ENCODE data around the gene PDHX. TPM values are rescaled to one million over a fixed set of nuclear protein-coding genes. Genes with fewer than 3 reads are reported as not detected.

Gene PDHX
- total RNA-seq, 1 donor from 2014 or later: 57.9 TPM

- no peak for DNase-seq (ENCODE audit: low spot score)
Measured at GRCh38 chr11:34953955-34954354, 37.5 kb downstream of the PDHX start.

DNA sequence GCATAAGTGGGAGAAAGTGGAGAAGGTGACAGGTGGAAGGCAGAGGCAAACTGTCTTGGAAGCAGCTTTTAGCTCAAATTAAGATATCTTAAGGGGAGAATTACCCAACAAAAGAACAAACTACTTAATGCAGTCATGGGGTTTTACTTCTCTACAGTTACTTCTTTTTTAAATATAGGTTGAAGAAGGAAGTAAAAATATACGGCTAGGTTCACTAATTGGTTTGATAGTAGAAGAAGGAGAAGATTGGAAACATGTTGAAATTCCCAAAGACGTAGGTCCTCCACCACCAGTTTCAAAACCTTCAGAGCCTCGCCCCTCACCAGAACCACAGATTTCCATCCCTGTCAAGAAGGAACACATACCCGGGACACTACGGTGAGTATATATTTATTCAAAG, 40.8 kb downstream of the PDHX start:
- no peak for DNase-seq (ENCODE audit: low spot score)

GRCh38 chr11:34957606-34958005, 41.2 kb downstream of the PDHX start:
- no peak for DNase-seq (ENCODE audit: low spot score)

- DNase-seq (ENCODE audit: low spot score): no peak
Measured at GRCh38 chr11:34959770-34960169, 43.4 kb downstream of the PDHX start.

DNA sequence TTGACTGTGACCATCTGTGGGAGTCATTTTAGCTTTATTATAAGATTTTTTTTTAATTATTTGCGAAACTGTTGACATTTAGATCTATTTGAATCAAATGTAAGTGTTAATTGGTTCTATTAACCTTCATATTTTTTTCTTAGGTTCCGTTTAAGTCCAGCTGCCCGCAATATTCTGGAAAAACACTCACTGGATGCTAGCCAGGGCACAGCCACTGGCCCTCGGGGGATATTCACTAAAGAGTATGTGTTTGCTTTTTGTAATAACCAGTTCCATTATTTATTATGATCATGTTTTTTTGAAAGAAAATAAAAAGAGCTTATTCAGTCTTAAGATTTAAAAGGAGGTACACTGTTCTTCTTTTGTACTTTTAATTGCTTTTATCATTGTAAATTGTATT, 43.9 kb downstream of the PDHX start:
- no peak for DNase-seq (ENCODE audit: low spot score)

- no peak for DNase-seq (ENCODE audit: low spot score)
Measured at GRCh38 chr11:34962034-34962433, 45.6 kb downstream of the PDHX start.

DNA sequence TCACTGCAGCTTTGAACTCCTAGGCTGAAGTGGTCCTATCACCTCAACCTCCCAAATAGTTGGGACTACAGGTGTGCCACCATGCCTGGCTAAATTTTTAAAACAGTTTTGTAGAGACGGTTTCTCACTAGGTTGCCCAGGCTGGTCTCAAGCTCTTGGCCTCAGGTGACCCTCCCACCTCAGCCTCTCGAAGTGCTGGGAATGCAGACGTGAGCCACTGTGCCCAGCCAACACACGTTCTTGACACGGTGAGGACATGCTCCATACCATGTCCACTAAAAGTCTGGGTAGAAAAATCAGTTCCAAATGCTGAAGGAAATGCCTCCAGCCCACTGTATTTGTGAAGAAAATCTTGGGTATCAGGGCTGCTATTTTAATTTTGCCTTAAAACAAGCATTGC, 46.9 kb downstream of the PDHX start:
- DNase-seq (ENCODE audit: low spot score): no peak

DNA sequence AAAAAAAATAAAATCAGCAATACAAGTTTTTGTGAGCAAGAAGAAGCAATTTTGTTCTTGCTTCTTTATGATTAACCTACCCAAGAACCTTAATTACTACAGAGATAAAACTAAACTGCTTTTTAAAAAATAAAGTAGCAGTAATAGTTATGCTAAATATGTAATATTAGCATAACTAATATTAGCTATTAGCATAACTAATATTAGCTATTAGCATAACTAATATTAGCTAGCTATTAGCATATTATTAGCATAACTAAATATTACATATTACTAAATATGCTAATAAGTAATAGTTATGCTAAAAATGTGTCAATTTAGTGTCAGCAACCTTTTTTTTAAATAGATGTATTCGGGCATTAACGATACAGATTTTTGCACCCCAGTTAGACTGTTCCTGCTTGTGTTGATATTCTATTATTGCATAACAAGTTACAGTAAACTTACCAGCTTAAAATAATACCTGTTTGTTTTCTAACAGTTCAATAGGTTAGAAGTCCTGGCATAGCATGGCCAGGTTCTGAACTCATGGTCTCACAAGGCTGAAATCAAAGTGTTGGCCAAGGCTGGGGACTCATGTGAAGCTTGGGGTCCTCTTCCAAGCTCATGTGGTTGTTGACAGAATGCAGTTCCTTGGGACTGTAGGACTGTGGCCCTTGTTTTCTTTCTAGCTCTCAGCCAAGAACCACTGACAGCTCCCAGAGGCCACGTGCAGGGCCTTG, 48.4 kb downstream of the PDHX start:
- DNase-seq (ENCODE audit: low spot score): no peak

- DNase-seq (ENCODE audit: low spot score): no peak
Measured at GRCh38 chr11:34968862-34969261, 52.4 kb downstream of the PDHX start.

- no peak for DNase-seq (ENCODE audit: low spot score)
Measured at GRCh38 chr11:34970033-34970432, 53.6 kb downstream of the PDHX start.

DNA sequence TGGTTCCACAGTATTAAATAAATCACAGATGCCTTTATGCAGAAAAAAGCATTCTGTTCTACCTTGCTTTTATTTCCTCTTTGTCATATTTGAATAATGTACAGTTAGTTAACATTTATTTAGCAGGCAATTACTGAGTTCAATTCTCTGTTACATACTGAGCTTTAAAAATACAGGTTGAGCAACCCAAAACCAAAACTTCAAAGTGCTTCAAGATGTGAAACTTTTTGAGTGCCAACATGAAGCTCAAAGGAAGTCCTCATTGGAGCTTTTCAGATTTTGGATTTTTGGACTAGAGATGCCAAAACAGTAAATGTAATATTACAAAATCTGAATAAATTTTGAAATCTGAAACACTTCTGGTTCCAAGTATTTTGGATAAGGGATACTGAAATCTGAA, 54.1 kb downstream of the PDHX start:
- no peak for DNase-seq (ENCODE audit: low spot score)

DNA sequence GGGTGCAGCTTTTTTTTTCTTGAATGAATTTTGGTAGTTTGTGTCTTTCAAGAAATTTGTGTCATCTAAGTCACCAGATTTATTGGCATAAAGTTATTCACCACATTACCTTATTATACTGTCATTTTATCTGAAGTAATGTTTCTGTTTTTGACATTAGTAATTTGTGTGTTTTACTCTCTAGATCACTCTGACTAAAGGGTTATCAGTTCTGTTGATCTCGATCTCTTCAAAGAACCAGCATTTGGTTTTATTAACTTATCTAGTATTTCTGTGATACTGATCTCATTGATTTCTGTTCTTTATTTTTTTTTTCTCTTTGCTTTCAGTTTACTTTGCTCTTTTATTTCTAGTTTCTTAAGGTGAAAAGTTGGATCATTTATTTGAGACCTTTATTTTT, 55.5 kb downstream of the PDHX start:
- no peak for DNase-seq (ENCODE audit: low spot score)

DNA sequence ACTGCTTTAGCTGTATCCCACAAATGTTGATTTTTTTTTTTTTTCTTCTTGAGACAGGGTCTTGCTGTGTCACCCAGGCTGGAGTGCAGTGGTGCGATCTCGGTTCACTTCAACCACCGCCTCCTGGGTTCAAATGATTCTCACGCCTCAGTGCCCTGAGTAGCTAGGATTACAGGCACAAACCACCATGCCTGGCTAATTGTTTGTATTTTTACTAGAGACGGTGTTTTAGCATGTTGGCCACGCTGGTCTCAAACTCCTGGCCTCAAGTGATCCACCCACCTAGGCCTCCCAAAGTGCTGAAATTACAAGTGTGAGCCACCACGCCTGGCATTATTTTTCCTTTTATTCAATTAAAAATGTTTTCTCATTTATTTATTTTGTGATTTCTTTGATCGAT, 55.9 kb downstream of the PDHX start:
- DNase-seq (ENCODE audit: low spot score): no peak

- DNase-seq (ENCODE audit: low spot score): no peak
Measured at GRCh38 chr11:34972892-34973291, 56.5 kb downstream of the PDHX start.

DNA sequence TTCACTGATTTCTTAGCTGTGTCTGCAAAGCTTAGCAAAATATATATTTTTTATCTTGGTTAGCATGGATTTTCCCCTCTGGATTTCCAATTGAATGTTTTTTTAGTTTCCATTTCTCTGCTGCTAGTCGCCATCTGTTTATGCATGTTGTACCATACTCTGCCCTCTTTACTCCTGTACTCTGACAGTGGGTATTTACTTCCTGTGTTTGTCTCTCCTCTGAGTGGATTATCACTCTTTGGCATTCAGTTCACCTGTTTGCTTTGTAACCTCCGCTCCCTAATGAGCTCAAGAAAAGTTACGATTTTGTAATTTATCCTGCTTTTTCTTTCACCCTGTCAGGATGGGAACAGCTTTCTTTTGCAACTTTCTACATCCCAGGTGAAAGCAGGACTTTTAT, 59.1 kb downstream of the PDHX start:
- no peak for DNase-seq (ENCODE audit: low spot score)

GRCh38 chr11:34976496-34977088, 60.2 kb downstream of the PDHX start:
- DNase-seq (ENCODE audit: low spot score): no peak

DNA sequence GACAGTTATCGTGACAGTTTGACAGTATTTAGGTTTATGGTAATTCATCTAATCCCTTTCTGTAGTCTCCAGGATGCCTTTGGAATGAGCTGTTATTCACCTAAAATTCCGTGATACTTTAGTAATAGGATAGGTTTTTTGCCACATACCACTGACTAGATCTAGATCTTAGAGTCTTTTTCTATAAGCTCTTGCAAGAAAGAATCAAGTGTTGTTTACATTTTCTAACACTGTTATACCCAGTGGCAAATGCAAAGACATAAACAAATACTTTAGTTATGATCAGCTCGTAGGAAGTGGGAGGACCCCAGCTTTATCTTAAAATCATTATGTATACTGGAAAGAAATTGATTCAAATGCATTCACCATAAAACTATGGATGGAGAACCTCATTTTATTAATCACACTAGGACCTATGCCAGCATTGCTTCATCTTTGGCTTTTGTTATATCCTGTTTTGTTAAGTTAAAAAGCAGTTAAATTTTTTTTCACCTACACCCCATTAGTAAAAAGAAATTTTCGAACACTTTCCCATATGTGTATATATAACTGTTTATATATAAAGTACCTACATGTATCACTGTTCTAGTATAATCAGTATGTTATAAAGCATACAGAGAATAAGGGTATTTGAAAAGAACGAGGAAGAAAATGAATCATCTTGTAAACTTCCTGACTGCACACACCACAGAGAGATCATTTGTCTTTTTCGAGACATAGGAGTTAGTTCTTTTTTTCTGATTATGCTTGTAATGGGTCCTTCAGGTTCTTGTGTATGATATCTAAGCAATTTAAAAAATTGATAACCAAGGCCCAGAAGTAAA, 60.9 kb downstream of the PDHX start:
- DNase-seq (ENCODE audit: low spot score): no peak

GRCh38 chr11:34978236-34979191, 62.1 kb downstream of the PDHX start:
- DNase-seq (ENCODE audit: low spot score): no peak

DNA sequence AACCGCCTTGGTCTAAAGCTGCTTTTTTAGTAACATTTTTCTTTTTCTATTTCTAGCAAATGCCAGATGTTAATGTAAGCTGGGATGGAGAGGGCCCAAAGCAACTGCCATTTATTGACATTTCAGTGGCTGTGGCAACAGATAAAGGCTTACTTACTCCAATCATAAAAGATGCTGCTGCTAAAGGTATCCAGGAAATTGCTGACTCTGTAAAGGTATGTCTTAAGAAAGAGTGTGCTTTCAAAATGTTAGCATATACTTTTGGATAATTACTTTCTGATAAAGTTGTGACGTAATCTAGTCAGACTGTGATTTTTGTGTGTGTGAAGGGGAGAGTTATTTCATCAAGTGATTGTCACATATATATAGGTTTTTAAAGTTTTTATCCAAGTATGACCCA, 68.1 kb downstream of the PDHX start:
- no peak for DNase-seq (ENCODE audit: low spot score)

DNA sequence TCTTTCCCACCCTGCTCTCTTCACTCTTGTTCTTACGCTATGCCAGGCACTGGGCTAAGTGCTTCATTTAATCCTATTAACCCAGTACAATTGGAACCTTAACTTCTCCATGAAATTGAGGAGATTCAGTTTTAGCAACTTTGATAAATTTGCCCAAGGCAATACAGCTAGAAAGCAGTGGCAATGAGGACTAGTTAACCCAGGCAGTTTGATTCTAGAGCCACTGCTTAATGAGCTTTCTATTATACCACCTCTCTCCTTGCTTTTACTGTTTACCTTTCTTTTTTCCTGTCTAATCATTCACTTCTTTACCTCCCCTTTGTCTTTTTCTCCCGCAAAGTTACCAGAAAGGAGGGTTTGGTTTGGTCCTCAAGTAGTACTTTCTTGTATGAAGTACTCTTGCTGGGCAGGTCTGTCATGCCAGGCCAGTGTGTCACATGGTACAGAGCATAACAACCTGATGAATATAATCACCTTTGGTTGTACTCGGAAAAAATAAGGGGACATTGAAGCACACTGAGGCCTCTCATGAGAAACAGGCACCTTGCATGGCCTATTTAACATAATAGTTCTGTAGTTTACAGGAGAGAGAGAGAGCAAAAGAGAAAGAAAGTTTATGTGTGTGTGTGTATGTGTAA, 70.6 kb downstream of the PDHX start:
- DNase-seq (ENCODE audit: low spot score): no peak

- DNase-seq (ENCODE audit: low spot score): no peak
Measured at GRCh38 chr11:34987617-34988016, 71.2 kb downstream of the PDHX start.
